HepG2 (cell line): Measurements from ENCODE around the gene TMEM183A. TPM values are rescaled to one million over a fixed set of nuclear protein-coding genes. Genes with fewer than 3 reads are reported as not detected.

Experiments used
- ERF ChIP-seq: IDR thresholded peaks from 2 replicates; pipeline ENCODE4 v1.6.1; 2018; ENCODE audit warnings: missing biosample characterization, missing genetic modification reagents
- FOXC1 ChIP-seq: sonication (generic); formaldehyde crosslinking; IDR thresholded peaks from 2 replicates; pipeline ENCODE4 v1.8.0; 2022; ENCODE audit warnings: mild to moderate bottlenecking, missing genetic modification reagents, borderline replicate concordance
- KDM6A ChIP-seq: IDR thresholded peaks from 2 replicates; pipeline ENCODE4 v1.6.1; 2016; ENCODE audit warnings: low read depth
- NONO ChIP-seq, 2 experiments: fragments of 450-650 bp in 1 of 2; sonication (generic) in 1 of 2; formaldehyde crosslinking in 1 of 2; IDR thresholded peaks in 1 of 2; conservative IDR thresholded peaks in 1 of 2; 2 replicates each; pipeline versions ENCODE4 v1.6.1 to v1.8.0; 2017 to 2022; ENCODE audit warnings: mild to moderate bottlenecking in 1 of 2, missing genetic modification reagents in 1 of 2, moderate library complexity in 1 of 2
- REPIN1 ChIP-seq: sonication (generic); formaldehyde crosslinking; IDR thresholded peaks from 2 replicates; pipeline ENCODE4 v1.8.0; 2022; ENCODE audit warnings: missing genetic modification reagents, low read depth, mild to moderate bottlenecking, borderline replicate concordance
- XRCC5 ChIP-seq: fragments of 200-400 bp; formaldehyde crosslinking; optimal IDR thresholded peaks from 2 replicates; pipeline ENCODE3; 2017; ENCODE audit warnings: mild to moderate bottlenecking, low read length
- ZNF546 ChIP-seq: sonication (generic); formaldehyde crosslinking; conservative IDR thresholded peaks from 2 replicates; pipeline ENCODE4 v1.8.1; 2023; ENCODE audit warnings: mild to moderate bottlenecking, missing genetic modification reagents
- ZNF75D ChIP-seq: sonication (generic); formaldehyde crosslinking; IDR thresholded peaks from 2 replicates; pipeline ENCODE4 v1.8.1; 2023; ENCODE audit warnings: missing genetic modification reagents, mild to moderate bottlenecking, borderline replicate concordance
- polyA plus RNA-seq, 8 experiments: library from polyadenylated mRNA; depleted of rRNA in 3 of 8; stranded (reverse) in 7 of 8; unstranded in 1 of 8; fragments of >200 nt; fragmentation: Illumina TruSeq in 4 of 8; extraction: Trizol in 4 of 8; gene quantifications; 2 replicates each; pipeline versions ENCODE4 v1.2.1 to v1.2.3, GENCODE V29; 2011 to 2016; ENCODE audit warnings: low read depth in 4 of 8, missing spikeins in 1 of 8, mixed read lengths in 1 of 8; ENCODE audit not compliant: insufficient read depth in 1 of 8
- total RNA-seq, 5 experiments: library from RNA; depleted of rRNA; stranded (reverse); fragments of >200 nt; fragmentation: Illumina TruSeq; extraction: Trizol; gene quantifications; 2 replicates each; pipeline ENCODE4 v1.2.3, GENCODE V29; 2016; ENCODE audit warnings: low read depth in 1 of 5
- TF ChIP-seq, protein P1 (sequence below): sonication (generic); formaldehyde crosslinking; IDR thresholded peaks from 2 replicates; pipeline ENCODE4 v1.4.0; 2020; ENCODE audit warnings: mild to moderate bottlenecking, missing genetic modification reagents
- TF ChIP-seq, protein P2 (sequence below), 2 experiments: fragments of 450-650 bp in 1 of 2; sonication (generic) in 1 of 2; formaldehyde crosslinking in 1 of 2; IDR thresholded peaks; 2 replicates each; pipeline versions ENCODE4 v1.6.1 to v1.8.0; 2016 to 2022; ENCODE audit warnings: antibody characterized with exemption in 1 of 2, mild to moderate bottlenecking in 1 of 2, missing genetic modification reagents in 1 of 2

TMEM183A gene
- total and polyA plus RNA-seq, 2 of the 13 experiments (the other 11 are each of a cell fraction or from before 2014, with no cell fraction given): 59.7 to 82.0 TPM

DNA sequence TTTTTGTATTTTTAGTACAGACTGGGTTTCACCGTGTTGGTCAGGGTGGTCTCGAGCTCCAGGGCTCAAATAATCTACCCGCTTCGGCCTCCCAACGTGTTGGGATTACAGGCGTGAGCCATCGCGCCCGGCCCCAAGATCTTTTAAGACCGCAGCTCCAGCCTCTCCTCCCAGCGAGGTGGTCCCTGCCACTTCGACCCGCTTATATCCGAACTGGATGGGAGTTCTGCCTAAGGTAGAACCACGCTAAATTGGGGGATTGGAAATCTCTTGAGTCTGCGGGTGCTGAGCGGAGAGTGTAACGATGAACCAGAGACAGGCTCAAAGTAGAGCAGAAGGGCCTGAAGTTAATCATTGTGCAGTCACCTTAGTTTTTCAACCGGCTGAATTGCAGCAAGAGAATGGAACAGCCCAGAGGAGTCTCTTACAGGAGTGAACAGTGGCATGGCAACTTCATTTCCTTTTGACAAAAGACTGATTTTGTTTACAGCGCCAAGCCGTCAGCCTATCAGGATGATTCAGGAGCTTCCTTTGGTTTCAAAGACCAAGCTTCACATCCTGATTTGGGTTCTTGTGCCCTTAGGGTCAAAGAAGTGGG lies 39.4 kb upstream of the TMEM183A start (continued):
- TF ChIP-seq, protein P1, sequence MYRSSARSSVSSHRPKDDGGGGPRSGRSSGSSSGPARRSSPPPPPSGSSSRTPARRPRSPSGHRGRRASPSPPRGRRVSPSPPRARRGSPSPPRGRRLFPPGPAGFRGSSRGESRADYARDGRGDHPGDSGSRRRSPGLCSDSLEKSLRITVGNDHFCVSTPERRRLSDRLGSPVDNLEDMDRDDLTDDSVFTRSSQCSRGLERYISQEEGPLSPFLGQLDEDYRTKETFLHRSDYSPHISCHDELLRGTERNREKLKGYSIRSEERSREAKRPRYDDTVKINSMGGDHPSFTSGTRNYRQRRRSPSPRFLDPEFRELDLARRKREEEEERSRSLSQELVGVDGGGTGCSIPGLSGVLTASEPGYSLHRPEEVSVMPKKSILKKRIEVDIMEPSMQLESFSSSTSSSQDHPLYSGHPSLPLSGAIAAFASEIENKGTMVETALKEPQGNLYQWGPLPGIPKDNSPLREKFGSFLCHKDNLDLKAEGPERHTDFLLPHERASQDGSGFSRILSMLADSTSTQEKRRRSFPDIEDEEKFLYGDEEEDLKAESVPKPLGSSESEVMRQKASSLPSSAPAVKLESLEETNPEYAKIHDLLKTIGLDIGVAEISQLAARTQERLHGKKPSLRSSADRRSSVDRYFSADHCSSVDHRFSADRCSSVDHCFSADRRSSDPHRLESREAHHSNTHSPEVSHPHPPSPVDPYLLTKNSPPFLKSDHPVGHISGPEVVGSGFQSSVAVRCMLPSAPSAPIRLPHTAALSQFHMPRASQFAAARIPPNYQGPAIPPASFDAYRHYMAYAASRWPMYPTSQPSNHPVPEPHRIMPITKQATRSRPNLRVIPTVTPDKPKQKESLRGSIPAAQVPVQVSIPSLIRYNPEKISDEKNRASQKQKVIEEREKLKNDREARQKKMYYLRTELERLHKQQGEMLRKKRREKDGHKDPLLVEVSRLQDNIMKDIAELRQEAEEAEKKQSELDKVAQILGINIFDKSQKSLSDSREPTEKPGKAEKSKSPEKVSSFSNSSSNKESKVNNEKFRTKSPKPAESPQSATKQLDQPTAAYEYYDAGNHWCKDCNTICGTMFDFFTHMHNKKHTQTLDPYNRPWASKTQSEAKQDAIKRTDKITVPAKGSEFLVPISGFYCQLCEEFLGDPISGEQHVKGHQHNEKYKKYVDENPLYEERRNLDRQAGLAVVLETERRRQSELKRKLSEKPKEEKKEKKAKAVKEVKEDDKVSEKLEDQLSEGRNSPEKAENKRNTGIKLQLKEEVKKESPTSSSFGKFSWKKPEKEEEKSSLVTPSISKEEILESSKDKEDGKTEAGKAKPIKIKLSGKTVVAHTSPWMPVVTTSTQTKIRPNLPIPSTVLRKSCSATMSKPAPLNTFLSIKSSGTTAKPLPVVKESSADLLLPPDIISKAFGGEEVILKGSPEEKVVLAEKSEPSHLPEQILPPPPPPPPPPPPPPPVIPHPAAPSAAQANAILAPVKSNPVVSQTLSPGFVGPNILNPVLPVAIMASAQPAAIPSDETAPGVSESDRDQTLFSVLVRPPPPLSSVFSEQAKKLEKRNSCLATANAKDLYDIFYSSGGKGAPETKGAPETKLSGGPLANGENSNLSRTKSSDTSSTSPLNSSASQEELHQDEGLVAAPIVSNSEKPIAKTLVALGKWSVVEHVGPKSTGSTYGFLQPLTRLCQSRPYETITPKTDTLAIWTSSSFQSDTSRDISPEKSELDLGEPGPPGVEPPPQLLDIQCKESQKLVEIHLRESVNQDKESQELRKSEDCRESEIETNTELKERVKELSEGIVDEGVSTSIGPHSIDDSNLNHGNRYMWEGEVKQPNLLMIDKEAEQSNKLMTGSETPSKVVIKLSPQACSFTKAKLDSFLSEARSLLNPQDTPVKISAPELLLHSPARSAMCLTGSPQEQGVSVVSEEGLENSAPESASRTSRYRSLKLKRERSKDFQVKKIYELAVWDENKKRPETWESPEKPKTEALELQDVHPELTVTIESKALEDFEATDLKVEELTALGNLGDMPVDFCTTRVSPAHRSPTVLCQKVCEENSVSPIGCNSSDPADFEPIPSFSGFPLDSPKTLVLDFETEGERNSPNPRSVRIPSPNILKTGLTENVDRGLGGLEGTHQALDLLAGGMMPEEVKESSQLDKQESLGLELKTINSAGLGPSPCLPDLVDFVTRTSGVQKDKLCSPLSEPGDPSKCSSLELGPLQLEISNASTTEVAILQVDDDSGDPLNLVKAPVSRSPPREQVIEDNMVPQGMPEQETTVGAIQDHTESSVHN: no peak
- TF ChIP-seq FOXC1 (0 out of 2 replicates have a peak, but pooled peaks have one; percentile 25), KDM6A (CRISPR knock-in tag) (no peak), ERF (CRISPR knock-in tag) (no peak), ZNF546 (no peak), ZNF75D (CRISPR knock-in tag) (no peak), REPIN1 (CRISPR knock-in tag) (0 out of 2 replicates have a peak, but pooled peaks have one; percentile 29), NONO (IDR thresholded peaks at IDR 0.05) (no peak), NONO (CRISPR knock-in tag; conservative IDR thresholded peaks at IDR 0.05) (no peak), XRCC5 (peak; percentile 32)
- TF ChIP-seq, protein P2, sequence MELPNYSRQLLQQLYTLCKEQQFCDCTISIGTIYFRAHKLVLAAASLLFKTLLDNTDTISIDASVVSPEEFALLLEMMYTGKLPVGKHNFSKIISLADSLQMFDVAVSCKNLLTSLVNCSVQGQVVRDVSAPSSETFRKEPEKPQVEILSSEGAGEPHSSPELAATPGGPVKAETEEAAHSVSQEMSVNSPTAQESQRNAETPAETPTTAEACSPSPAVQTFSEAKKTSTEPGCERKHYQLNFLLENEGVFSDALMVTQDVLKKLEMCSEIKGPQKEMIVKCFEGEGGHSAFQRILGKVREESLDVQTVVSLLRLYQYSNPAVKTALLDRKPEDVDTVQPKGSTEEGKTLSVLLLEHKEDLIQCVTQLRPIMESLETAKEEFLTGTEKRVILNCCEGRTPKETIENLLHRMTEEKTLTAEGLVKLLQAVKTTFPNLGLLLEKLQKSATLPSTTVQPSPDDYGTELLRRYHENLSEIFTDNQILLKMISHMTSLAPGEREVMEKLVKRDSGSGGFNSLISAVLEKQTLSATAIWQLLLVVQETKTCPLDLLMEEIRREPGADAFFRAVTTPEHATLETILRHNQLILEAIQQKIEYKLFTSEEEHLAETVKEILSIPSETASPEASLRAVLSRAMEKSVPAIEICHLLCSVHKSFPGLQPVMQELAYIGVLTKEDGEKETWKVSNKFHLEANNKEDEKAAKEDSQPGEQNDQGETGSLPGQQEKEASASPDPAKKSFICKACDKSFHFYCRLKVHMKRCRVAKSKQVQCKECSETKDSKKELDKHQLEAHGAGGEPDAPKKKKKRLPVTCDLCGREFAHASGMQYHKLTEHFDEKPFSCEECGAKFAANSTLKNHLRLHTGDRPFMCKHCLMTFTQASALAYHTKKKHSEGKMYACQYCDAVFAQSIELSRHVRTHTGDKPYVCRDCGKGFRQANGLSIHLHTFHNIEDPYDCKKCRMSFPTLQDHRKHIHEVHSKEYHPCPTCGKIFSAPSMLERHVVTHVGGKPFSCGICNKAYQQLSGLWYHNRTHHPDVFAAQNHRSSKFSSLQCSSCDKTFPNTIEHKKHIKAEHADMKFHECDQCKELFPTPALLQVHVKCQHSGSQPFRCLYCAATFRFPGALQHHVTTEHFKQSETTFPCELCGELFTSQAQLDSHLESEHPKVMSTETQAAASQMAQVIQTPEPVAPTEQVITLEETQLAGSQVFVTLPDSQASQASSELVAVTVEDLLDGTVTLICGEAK (IDR thresholded peaks at IDR 0.05): no peak
- TF ChIP-seq, protein P2 (CRISPR knock-in tag; IDR thresholded peaks at IDR 0.05): no peak
